Stimulated activated CD8-positive, alpha-beta memory T cell treated with anti-CD3 and anti-CD28 coated beads, Interleukin-12 subunit alpha, Interleukin-12 subunit beta, amount 100 ng/mL, for 4 hours (primary cell): ENCODE data around the gene SRGAP1.

Experiments
- DNase-seq: peaks from one replicate; pipeline ENCODE4 v3.0.0-alpha.2; 2020; ENCODE audit warnings: low read depth

Gene SRGAP1

GRCh38 chr12:64205542-64205941 is 361.0 kb downstream of the SRGAP1 start:
- no peak for DNase-seq

DNA sequence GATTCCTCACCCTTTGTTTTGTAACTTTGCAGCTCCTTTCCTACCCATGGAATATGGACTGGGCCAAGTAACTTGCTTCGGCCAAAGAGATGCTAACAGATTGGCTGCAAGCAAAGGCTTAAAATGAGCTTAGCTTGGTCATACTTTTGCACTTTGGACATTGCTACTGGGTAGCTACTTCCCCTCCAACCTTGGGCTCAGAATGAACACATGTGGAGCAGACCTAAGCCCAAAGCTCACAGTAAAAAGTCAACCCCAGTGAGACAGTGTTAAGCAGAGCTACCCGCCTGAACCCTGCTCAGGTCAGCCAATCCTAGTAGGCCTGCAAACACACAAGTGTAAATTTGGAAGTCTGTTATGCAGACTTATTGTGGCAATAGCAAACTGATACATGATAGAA is 363.0 kb downstream of the SRGAP1 start:
- DNase-seq = no peak
